Hematopoietic multipotent progenitor cell treated with erythropoietin and hydrocortisone succinate and interleukin-3 and kit ligand, for 17 days (in vitro differentiated cells): ENCODE results near the gene B4GALT3.
A peak's percentile ranks its signal among the peaks of the same experiment; 100 is the strongest.
"Not testable (repeated sequence)": the region's sequence is repeated elsewhere in the genome, so short reads cannot be mapped to it uniquely, and the experiment has no call there.

Experiments used
- DNase-seq: peaks from one replicate; pipeline ENCODE4 v3.0.0-alpha.2; 2015; ENCODE audit warnings: low spot score

The B4GALT3 gene

GRCh38 chr1:161177112-161177935 lies at the start of gene B4GALT3:
Gene B4GALT3 (minus strand): TSS chr1:161177507. CDS start chr1:161176060, 1,447 bp downstream.
- peak; percentile 93 for DNase-seq

DNA sequence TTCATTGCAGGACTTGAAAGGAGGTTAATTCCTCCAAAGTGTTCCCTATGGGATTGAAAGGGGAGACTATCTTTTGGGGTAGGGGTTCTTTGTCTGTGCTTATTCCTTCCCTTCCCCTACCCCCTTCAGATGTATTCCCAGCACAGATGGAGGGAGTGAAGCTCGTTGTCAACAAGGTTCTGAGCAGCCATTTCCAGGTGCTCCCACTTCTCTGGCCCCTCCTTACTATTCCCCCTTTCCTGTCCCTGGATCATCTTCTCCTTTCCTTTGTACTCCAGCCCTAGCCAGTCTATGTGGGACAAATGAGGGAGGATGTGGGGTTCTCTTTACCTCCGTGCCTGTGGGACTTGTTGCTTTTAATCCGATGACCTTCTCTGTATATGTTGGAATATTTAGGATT lies 49.5 kb upstream of the B4GALT3 start:
- no peak for DNase-seq

- DNase-seq: no peak
Measured at GRCh38 chr1:161226320-161226711, 49.0 kb upstream of the B4GALT3 start.

GRCh38 chr1:161225534-161226319 lies 48.4 kb upstream of the B4GALT3 start, which contains the start of gene TOMM40L:
Gene TOMM40L (plus strand): TSS chr1:161226060. CDS start chr1:161226490, 430 bp downstream.
- peak; percentile 96 for DNase-seq

GRCh38 chr1:161225178-161225533 lies 47.8 kb upstream of the B4GALT3 start:
- DNase-seq: no peak

- not testable (repeated sequence) for DNase-seq
Measured at GRCh38 chr1:161224695-161225087, 47.4 kb upstream of the B4GALT3 start.

- DNase-seq: no peak
Measured at GRCh38 chr1:161223805-161224694, 46.7 kb upstream of the B4GALT3 start.

DNA sequence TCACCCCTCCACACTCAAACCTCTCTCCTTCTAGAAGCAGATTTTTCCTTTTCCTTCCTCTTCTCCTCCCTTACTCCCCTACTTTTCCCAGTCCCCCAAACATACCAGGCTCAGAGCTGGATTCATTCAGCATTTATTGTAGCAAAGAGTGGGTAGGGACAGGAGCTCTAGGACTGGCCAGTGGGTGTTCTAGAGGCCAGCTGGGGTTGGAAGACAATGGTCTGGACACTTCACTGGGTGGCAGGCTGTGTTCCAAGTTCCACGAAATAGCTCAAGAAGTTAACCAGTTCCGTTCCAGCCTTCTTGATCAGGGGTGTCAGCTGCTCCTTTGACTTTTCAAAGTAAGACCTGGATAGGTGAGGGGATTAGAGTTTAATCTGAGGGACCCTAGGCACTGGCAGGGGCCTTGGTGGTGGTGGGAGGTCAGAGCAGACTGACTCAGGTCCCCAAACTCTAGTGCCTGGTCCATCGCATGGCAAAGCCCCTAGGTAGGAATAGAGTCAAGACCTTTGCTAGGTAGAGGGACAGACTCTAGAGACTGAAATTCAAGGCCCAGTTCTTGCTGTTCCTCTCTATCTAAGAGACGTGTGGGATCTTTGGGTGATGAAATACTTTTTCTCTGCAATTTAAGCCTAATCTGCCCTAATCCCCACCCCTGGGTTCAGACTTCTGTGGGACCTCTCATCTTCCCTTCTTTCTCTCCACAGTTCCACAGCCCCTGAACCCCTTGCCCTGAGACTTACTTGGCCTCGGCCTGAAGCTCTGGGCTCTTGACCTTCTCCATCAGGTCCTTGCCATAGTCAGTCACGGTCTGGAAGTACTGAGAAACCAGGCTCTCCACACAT lies 45.1 kb upstream of the B4GALT3 start:
- DNase-seq: no peak

- no peak for DNase-seq
Measured at GRCh38 chr1:161220002-161220401, 42.7 kb upstream of the B4GALT3 start.

DNA sequence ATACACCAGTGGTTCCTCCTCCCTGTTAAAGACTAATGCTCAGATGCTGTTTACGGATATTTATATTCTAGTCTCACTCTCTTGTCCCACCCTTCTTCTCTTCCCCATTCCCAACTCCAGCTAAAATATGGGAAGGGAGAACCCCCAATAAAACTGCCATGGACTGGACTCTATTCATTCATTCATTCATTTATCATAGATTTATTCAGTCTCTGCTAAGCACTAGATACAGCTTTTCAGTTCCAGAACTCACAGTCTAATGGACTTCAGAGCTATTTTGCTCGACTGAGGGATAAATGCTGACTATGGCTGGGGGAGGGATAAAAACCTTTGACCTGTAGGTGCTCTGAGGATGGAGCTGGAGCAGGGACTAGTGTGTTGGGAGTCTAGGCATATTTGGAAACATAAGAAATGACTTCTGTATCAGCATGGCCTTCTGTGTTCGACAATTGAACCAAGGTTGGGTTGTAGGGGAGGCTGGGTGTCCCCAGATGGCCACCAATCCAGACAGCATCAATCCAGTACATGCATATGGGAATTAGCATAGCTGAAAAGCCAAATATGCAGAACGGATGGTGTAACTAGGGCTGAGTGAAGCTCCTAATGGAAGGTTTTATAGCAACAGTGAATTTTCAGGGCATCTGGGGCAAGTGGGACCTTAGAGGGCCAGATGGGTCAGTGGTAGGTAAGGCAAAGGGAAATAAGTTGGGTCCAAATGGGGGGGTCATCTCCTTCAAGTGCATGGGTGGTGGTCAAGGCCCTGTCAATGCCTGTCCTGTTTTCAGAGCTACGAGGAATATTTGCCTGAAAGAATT lies 42.0 kb upstream of the B4GALT3 start:
- no peak for DNase-seq

- DNase-seq: no peak
Measured at GRCh38 chr1:161218301-161219077, 41.2 kb upstream of the B4GALT3 start.

DNA sequence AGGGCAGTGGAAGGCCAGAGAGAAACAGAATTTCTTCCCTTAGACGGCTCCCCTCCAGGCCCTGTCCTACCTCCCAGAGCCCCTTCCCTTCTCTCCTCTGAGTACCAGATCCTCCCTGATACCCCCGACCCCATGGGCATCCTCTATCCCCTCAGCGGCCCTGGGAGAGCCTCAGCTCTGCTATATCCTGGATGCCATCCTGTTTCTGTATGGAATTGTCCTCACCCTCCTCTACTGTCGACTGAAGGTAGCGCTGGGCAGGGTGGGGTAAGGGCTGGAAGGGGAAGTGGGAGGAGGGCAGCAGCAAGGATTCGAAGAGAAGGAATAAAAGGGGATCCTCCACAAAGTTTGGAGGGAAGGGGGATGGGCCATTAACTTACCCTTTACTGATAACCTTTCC lies 40.5 kb upstream of the B4GALT3 start:
- no peak for DNase-seq

- DNase-seq: no peak
Measured at GRCh38 chr1:161216945-161217712, 39.8 kb upstream of the B4GALT3 start.

DNA sequence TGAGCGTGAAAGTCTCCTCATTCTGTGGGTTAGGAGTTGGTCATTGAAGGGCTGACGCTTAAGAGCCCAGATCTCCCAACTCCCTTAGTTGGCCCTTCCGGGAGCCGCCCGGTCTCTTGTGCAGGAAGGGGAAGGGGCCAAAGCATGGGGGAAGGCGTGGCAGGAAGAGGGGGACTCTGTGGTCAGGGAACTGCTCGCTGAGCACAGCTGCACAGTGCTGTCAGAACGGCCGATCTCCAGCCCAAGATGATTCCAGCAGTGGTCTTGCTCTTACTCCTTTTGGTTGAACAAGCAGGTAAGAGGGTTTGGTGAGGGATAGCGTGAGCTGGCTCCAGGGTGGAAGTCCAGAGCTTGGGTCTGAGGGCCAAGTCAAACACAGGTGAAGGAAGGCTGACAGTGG lies 37.8 kb upstream of the B4GALT3 start, which contains the start of gene FCER1G:
FCER1G (plus strand) TSS at position 220 of the 400 bp plus-strand sequence; CDS start at position 247, 27 bp downstream.
- no peak for DNase-seq

DNA sequence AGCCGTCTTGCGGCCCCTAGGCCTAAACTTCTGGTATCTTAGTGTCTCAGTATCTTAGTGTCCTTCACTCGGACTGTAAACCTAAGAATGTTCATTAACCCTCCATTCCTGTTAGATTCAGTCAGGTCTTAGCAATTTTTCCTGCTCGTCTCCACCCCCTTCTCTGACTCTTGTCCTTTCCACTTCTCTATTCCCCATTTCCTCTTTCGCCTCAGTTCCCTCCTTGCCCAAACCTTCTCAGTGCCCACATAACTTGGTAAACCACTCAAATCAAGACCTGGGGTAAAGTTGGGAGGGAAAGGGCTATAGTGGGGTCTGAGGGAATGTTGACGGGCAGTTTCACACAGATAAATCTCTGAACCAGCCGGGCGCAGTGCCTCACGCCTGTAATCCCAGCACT lies 37.1 kb upstream of the B4GALT3 start:
- DNase-seq: no peak

DNA sequence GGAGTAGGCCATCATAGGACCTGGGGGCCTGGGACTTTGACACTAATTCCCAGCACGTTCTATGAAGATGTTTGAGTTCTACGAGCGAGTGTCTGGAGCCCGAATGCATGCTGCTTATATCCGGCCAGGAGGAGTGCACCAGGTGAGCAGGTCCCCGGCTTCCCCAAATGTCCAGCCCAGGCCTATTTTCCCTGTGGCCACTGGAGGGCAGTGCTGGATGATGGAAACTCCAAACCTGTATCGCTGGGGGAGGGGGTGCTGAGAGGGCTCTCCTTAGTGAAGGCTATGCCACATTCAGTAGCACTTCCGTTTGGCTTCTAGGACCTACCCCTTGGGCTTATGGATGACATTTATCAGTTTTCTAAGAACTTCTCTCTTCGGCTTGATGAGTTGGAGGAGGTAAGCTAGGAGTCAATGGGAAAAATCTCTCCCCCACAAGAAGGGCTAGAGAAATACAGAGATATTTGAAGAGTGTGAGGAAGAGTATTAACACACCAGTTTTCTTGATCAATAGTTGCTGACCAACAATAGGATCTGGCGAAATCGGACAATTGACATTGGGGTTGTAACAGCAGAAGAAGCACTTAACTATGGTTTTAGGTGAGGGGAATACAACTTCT lies 32.6 kb upstream of the B4GALT3 start:
- DNase-seq: peak; percentile 72

GRCh38 chr1:161207173-161207572 lies 29.9 kb upstream of the B4GALT3 start:
- no peak for DNase-seq
